ENCODE measurements around the gene ATXN1.

ATXN1 gene

GRCh38 chr6:16743664-16744210 lies 17.5 kb downstream of the ATXN1 start:
- TF ChIP-seq EZH2phosphoT487 (conservative IDR thresholded peaks at IDR 0.05; ENCODE audit: low read length) (no peak), CTCF (IDR thresholded peaks at IDR 0.05; ENCODE audit: insufficient read depth, low read length, poor library complexity, severe bottlenecking) (no peak)
- H2AFZ ChIP-seq (ENCODE audit: low read depth, low read length, severe bottlenecking): no peak overlapping the region

GRCh38 chr6:16742116-16742515 lies 19.1 kb downstream of the ATXN1 start:
- Histone ChIP-seq H3K27me3 (ENCODE audit: low read length) (no peaks in the 10 kb centered on the region), H3K9me3 (ENCODE audit: insufficient read depth, low read length) (no peaks in the 10 kb centered on the region), H4K20me1 (ENCODE audit: low read depth, low read length) (no peaks in the 10 kb centered on the region), H3K36me3 (ENCODE audit: low read length) (no peaks in the 10 kb centered on the region), H3K79me2 (ENCODE audit: insufficient read depth, low read length) (no peaks in the 10 kb centered on the region), H3K27ac (ENCODE audit: low read depth, low read length) (no peak overlapping the region), H3F3A (ENCODE audit: insufficient read depth) (no peaks in the 10 kb centered on the region), H3K9me2 (replicated peaks; ENCODE audit: insufficient read depth, low read length) (no peaks in the 10 kb centered on the region), H3K4me2 (ENCODE audit: low read depth, low read length, poor library complexity, severe bottlenecking) (no peak overlapping the region), H3K4me3 (ENCODE audit: insufficient read depth, low read length, poor library complexity, severe bottlenecking) (no peak overlapping the region), H2AFZ (ENCODE audit: low read depth, low read length, severe bottlenecking) (no peak overlapping the region), H3K9ac (ENCODE audit: low read length) (no peak overlapping the region)
- no peak for TF ChIP-seq CTCF (IDR thresholded peaks at IDR 0.05; ENCODE audit: insufficient read depth, low read length, poor library complexity, severe bottlenecking)
- no peak for TF ChIP-seq EZH2phosphoT487 (conservative IDR thresholded peaks at IDR 0.05; ENCODE audit: low read length)

More at GRCh38 chr6:16743664-16744210, 17.5 kb downstream of the ATXN1 start:
- Histone ChIP-seq H4K20me1 (ENCODE audit: low read depth, low read length) (no peaks in the 10 kb centered on the region), H3F3A (ENCODE audit: insufficient read depth) (no peaks in the 10 kb centered on the region), H3K9ac (ENCODE audit: low read length) (no peak overlapping the region), H3K9me2 (replicated peaks; ENCODE audit: insufficient read depth, low read length) (no peaks in the 10 kb centered on the region), H3K36me3 (ENCODE audit: low read length) (no peaks in the 10 kb centered on the region), H3K27me3 (ENCODE audit: low read length) (no peaks in the 10 kb centered on the region), H3K27ac (ENCODE audit: low read depth, low read length) (no peak overlapping the region), H3K4me2 (ENCODE audit: low read depth, low read length, poor library complexity, severe bottlenecking) (no peak overlapping the region), H3K4me3 (ENCODE audit: insufficient read depth, low read length, poor library complexity, severe bottlenecking) (no peak overlapping the region), H3K79me2 (ENCODE audit: insufficient read depth, low read length) (no peaks in the 10 kb centered on the region), H3K9me3 (ENCODE audit: insufficient read depth, low read length) (no peaks in the 10 kb centered on the region)

- Histone ChIP-seq H3K9me2 (replicated peaks; ENCODE audit: insufficient read depth, low read length) (no peaks in the 10 kb centered on the region), H3K27me3 (ENCODE audit: low read length) (no peaks in the 10 kb centered on the region), H3K4me2 (ENCODE audit: low read depth, low read length, poor library complexity, severe bottlenecking) (no peak overlapping the region), H3K36me3 (ENCODE audit: low read length) (no peaks in the 10 kb centered on the region), H3K9me3 (ENCODE audit: insufficient read depth, low read length) (no peaks in the 10 kb centered on the region), H3K27ac (ENCODE audit: low read depth, low read length) (no peak overlapping the region), H2AFZ (ENCODE audit: low read depth, low read length, severe bottlenecking) (no peak overlapping the region), H3K4me3 (ENCODE audit: insufficient read depth, low read length, poor library complexity, severe bottlenecking) (no peak overlapping the region), H3F3A (ENCODE audit: insufficient read depth) (no peaks in the 10 kb centered on the region), H3K79me2 (ENCODE audit: insufficient read depth, low read length) (no peaks in the 10 kb centered on the region), H3K9ac (ENCODE audit: low read length) (no peak overlapping the region), H4K20me1 (ENCODE audit: low read depth, low read length) (no peaks in the 10 kb centered on the region)
- TF ChIP-seq EZH2phosphoT487 (conservative IDR thresholded peaks at IDR 0.05; ENCODE audit: low read length) (no peak), CTCF (IDR thresholded peaks at IDR 0.05; ENCODE audit: insufficient read depth, low read length, poor library complexity, severe bottlenecking) (no peak)
Measured at GRCh38 chr6:16741112-16742016, 19.9 kb downstream of the ATXN1 start.
